ENCODE measurements around the gene UBE2I.

Gene UBE2I

GRCh38 chr16:1354815-1355540 lies 45.5 kb downstream of the UBE2I start:
- H3K4me3 ChIP-seq (ENCODE audit: low read depth, low read length), result no peak overlapping the region
- DNase-seq (ENCODE audit: low read depth), result no peak
- no peak for TF ChIP-seq CTCF (IDR thresholded peaks at IDR 0.05; ENCODE audit: insufficient read depth, low read depth, low read length, missing control alignments)

GRCh38 chr16:1355591-1355990 lies 46.2 kb downstream of the UBE2I start:
- TF ChIP-seq CTCF (IDR thresholded peaks at IDR 0.05; ENCODE audit: insufficient read depth, low read depth, low read length, missing control alignments), result no peak
- DNase-seq (ENCODE audit: low read depth), result no peak
- H3K4me3 ChIP-seq (ENCODE audit: low read depth, low read length), result no peak overlapping the region

GRCh38 chr16:1356061-1356900 lies 46.8 kb downstream of the UBE2I start:
- no peak for TF ChIP-seq CTCF (IDR thresholded peaks at IDR 0.05; ENCODE audit: insufficient read depth, low read depth, low read length, missing control alignments)
- no peak overlapping the region for H3K4me3 ChIP-seq (ENCODE audit: low read depth, low read length)
- no peak for DNase-seq (ENCODE audit: low read depth)

GRCh38 chr16:1357906-1358566 lies 48.6 kb downstream of the UBE2I start:
- TF ChIP-seq CTCF (IDR thresholded peaks at IDR 0.05; ENCODE audit: insufficient read depth, low read depth, low read length, missing control alignments), result no peak

GRCh38 chr16:1361685-1362360 lies 52.4 kb downstream of the UBE2I start:
- no peak for DNase-seq (ENCODE audit: low read depth)
- no peak overlapping the region for H3K4me3 ChIP-seq (ENCODE audit: low read depth, low read length)
- TF ChIP-seq CTCF (IDR thresholded peaks at IDR 0.05; ENCODE audit: insufficient read depth, low read depth, low read length, missing control alignments), result no peak

More at GRCh38 chr16:1357906-1358566, 48.6 kb downstream of the UBE2I start:
- no peak for DNase-seq (ENCODE audit: low read depth)
- H3K4me3 ChIP-seq (ENCODE audit: low read depth, low read length), result no peak overlapping the region

GRCh38 chr16:1362807-1363206 lies 53.4 kb downstream of the UBE2I start:
- H3K4me3 ChIP-seq (ENCODE audit: low read depth, low read length), result no peak overlapping the region
- TF ChIP-seq CTCF (IDR thresholded peaks at IDR 0.05; ENCODE audit: insufficient read depth, low read depth, low read length, missing control alignments), result no peak
- no peak for DNase-seq (ENCODE audit: low read depth)

Measured in GM12865 (cell line).